Measurements from ENCODE around the gene CSRNP3.

The CSRNP3 gene

GRCh38 chr2:165469417-165469816 lies at the start of gene CSRNP3:
CSRNP3 (plus strand) TSS chr2:165469698; CDS start chr2:165595066, 125,368 bp downstream.
- peak within 1 kb of the TSS; percentile 48 for H3K4me3 ChIP-seq (replicated peaks; ENCODE audit: low read depth, low read length)
- DNase-seq (ENCODE audit: extremely low read depth, low read depth) = peak; percentile 72
- no peak for TF ChIP-seq CTCF (IDR thresholded peaks at IDR 0.05; ENCODE audit: low read depth, low read length, missing control alignments)

DNA sequence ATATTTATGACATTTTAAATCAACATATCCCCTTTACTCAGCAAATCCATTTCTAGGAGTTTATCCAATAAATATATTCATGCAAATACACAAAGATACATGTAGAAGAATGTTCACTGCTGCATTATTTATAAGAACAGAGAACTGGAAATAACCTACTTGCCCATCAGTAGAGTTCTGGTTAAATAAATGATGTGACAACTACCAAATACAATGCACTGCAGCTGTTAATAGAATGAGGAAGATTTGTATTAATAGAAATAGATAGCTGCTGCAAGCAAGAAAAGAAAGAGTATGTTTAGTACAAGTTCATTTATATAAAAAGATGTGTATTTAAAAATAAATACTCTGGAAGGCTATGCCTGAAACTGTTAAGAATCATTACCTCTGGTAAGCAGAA lies 49.3 kb upstream of the CSRNP3 start:
- no peak overlapping the region for H3K4me3 ChIP-seq (replicated peaks; ENCODE audit: low read depth, low read length)
- TF ChIP-seq CTCF (IDR thresholded peaks at IDR 0.05; ENCODE audit: low read depth, low read length, missing control alignments) = no peak
- no peak for DNase-seq (ENCODE audit: extremely low read depth, low read depth)

GRCh38 chr2:165423081-165423480 lies 46.4 kb upstream of the CSRNP3 start:
- H3K4me3 ChIP-seq (replicated peaks; ENCODE audit: low read depth, low read length) = no peak overlapping the region
- no peak for TF ChIP-seq CTCF (IDR thresholded peaks at IDR 0.05; ENCODE audit: low read depth, low read length, missing control alignments)
- no peak for DNase-seq (ENCODE audit: extremely low read depth, low read depth)

DNA sequence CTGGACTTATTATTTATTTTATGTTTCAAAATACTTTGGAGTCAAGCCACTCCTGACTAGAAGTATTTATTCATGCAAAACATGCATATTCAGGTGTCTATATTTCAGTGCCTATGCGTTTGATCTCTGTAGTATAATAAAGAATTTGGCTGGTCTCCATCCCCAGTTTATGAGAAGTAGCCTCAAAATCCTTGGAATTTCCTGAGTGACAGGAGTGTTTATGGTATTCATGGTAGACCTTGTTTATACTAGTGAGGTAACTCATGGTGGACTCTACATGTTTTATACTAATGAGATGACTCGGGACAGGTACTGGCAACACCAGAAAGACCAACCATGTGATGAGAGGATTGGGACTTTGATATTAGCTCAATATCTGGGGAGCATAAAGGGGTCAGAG lies 43.9 kb upstream of the CSRNP3 start:
- DNase-seq (ENCODE audit: extremely low read depth, low read depth) = no peak
- no peak overlapping the region for H3K4me3 ChIP-seq (replicated peaks; ENCODE audit: low read depth, low read length)
- no peak for TF ChIP-seq CTCF (IDR thresholded peaks at IDR 0.05; ENCODE audit: low read depth, low read length, missing control alignments)

- no peak overlapping the region for H3K4me3 ChIP-seq (replicated peaks; ENCODE audit: low read depth, low read length)
- no peak for TF ChIP-seq CTCF (IDR thresholded peaks at IDR 0.05; ENCODE audit: low read depth, low read length, missing control alignments)
- DNase-seq (ENCODE audit: extremely low read depth, low read depth) = no peak
Observed at GRCh38 chr2:165427686-165428085, 41.8 kb upstream of the CSRNP3 start.

DNA sequence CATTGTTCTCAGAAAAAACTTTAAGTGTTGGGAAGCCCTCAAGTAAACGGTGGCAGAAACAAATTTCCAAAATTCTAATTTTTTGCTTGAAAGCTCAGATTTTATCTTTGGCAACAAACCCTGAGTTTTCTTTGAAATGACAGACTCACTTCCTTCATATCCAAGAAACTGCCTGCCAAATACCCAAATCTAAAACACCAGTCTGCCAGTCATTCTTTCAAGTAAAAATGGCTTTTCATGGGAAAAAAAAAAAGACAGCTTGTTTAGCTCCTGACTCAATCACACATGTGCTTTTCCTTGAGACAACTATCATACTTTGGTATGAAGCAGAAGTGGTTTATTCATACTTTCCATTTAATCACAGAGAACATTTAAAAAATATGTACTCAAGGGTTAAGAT lies 40.6 kb upstream of the CSRNP3 start:
- no peak overlapping the region for H3K4me3 ChIP-seq (replicated peaks; ENCODE audit: low read depth, low read length)
- no peak for TF ChIP-seq CTCF (IDR thresholded peaks at IDR 0.05; ENCODE audit: low read depth, low read length, missing control alignments)
- DNase-seq (ENCODE audit: extremely low read depth, low read depth) = no peak

DNA sequence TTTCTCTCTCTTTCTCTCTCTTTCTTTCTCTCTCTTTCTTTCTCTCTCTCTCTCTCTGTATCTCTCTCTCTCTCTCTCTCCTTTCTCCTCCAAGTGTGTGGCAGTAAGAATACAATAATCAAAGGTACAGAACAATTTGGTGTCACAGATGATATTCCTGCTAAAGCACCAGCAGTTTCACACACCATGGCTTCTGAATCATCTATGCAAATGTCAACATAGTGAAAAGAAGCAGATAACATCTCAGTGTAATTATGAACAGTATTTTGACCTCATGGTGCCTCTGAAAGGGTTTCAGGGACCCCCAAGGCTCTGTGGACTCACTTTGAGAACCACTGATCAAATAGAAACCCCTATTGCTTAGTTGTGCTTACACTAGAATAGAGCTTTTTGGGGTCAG lies 38.5 kb upstream of the CSRNP3 start:
- H3K4me3 ChIP-seq (replicated peaks; ENCODE audit: low read depth, low read length) = no peak overlapping the region
- DNase-seq (ENCODE audit: extremely low read depth, low read depth) = no peak
- no peak for TF ChIP-seq CTCF (IDR thresholded peaks at IDR 0.05; ENCODE audit: low read depth, low read length, missing control alignments)

Data from HFF-Myc (cell line).